ENCODE measurements around the gene GLI2. TPM values are rescaled to one million over a fixed set of nuclear protein-coding genes. Genes with fewer than 3 reads are reported as not detected.

Gene GLI2
- total and polyA plus RNA-seq, 2 donors from 2014 or later = 0.32 to 3.7 TPM

- DNase-seq (no peak), FAIRE-seq (no peak)
- Histone ChIP-seq H3K9me3 (ENCODE audit: control insufficient read depth in 2 of 3, insufficient read depth in 1 of 3, low read length in 3 of 3) (no peaks in the 10 kb centered on the region), H3K4me1 (ENCODE audit: control insufficient read depth in 2 of 3, insufficient read depth in 2 of 3, low read depth in 1 of 3, low read length in 3 of 3) (no peaks in the 10 kb centered on the region), H3K27ac (ENCODE audit: low read depth in 2 of 2, low read length in 2 of 2) (no peak overlapping the region), H3K27me3 (ENCODE audit: control insufficient read depth, insufficient read depth, low read length) (no peaks in the 10 kb centered on the region), H3K9ac (ENCODE audit: low read length in 3 of 3) (no peak overlapping the region), H3K4me3 (ENCODE audit: low read length in 3 of 3) (no peak overlapping the region), H3K36me3 (ENCODE audit: control insufficient read depth in 2 of 3, insufficient read depth in 3 of 3, low read length in 3 of 3) (no peaks in the 10 kb centered on the region)
- intact Hi-C loops (cut with DNase I) = no loop called here
- no peak for TF ChIP-seq CTCF (IDR thresholded peaks at IDR 0.05; ENCODE audit: borderline replicate concordance, extremely low read depth, insufficient read depth)
These were observed 12.0 kb downstream of the GLI2 start for GRCh38 chr2:120747706-120748105.

GRCh38 chr2:120748310-120748709, 12.6 kb downstream of the GLI2 start:
- Histone ChIP-seq H3K27me3 (ENCODE audit: control insufficient read depth, insufficient read depth, low read length) (no peaks in the 10 kb centered on the region), H3K36me3 (ENCODE audit: control insufficient read depth in 2 of 3, insufficient read depth in 3 of 3, low read length in 3 of 3) (no peaks in the 10 kb centered on the region), H3K27ac (ENCODE audit: low read depth in 2 of 2, low read length in 2 of 2) (no peak overlapping the region), H3K4me1 (ENCODE audit: control insufficient read depth in 2 of 3, insufficient read depth in 2 of 3, low read depth in 1 of 3, low read length in 3 of 3) (no peaks in the 10 kb centered on the region), H3K9ac (ENCODE audit: low read length in 3 of 3) (no peak overlapping the region), H3K9me3 (ENCODE audit: control insufficient read depth in 2 of 3, insufficient read depth in 1 of 3, low read length in 3 of 3) (no peaks in the 10 kb centered on the region), H3K4me3 (ENCODE audit: low read length in 3 of 3) (no peak overlapping the region)
- DNase-seq (no peak), FAIRE-seq (no peak)
- intact Hi-C loops (cut with DNase I) = no loop called here
- no peak for TF ChIP-seq CTCF (IDR thresholded peaks at IDR 0.05; ENCODE audit: borderline replicate concordance, extremely low read depth, insufficient read depth)

- H3K9ac ChIP-seq (ENCODE audit: low read length in 3 of 3) = no peak overlapping the region
- no peak for FAIRE-seq
- H3K9me3 ChIP-seq (ENCODE audit: control insufficient read depth in 2 of 3, insufficient read depth in 1 of 3, low read length in 3 of 3) = no peaks in the 10 kb centered on the region
- no peaks in the 10 kb centered on the region for H3K4me1 ChIP-seq (ENCODE audit: control insufficient read depth in 2 of 3, insufficient read depth in 2 of 3, low read depth in 1 of 3, low read length in 3 of 3)
- TF ChIP-seq CTCF (IDR thresholded peaks at IDR 0.05; ENCODE audit: borderline replicate concordance, extremely low read depth, insufficient read depth) = no peak
- intact Hi-C loops (cut with DNase I) = no loop called here
- no peak overlapping the region for H3K4me3 ChIP-seq (ENCODE audit: low read length in 3 of 3)
- H3K27ac ChIP-seq (ENCODE audit: low read depth in 2 of 2, low read length in 2 of 2) = no peak overlapping the region
- H3K36me3 ChIP-seq (ENCODE audit: control insufficient read depth in 2 of 3, insufficient read depth in 3 of 3, low read length in 3 of 3) = no peaks in the 10 kb centered on the region
- no peak for DNase-seq
- H3K27me3 ChIP-seq (ENCODE audit: control insufficient read depth, insufficient read depth, low read length) = no peaks in the 10 kb centered on the region
These were observed 13.1 kb downstream of the GLI2 start for GRCh38 chr2:120748741-120749140.

Data from kidney (tissue), 14 donors.